Lower leg skin (tissue), 3 donors: Measurements from ENCODE around the gene BPIFA2.

ENCODE experiments used
- POLR2A ChIP-seq, 2 donors: fragments of 450-650 bp; IDR thresholded peaks; one replicate each; pipeline ENCODE4 v1.6.1; 2016 to 2017; ENCODE audit warnings: antibody characterized with exemption in 2 of 2, mild to moderate bottlenecking in 1 of 2, moderate library complexity in 1 of 2
- TF ChIP-seq, protein P1 (sequence below), 3 donors: fragments of 450-650 bp; IDR thresholded peaks; one replicate each; pipeline ENCODE4 v1.5.1; 2016; ENCODE audit warnings: antibody characterized with exemption in 3 of 3, mild to moderate bottlenecking in 3 of 3, moderate library complexity in 2 of 3

DNA sequence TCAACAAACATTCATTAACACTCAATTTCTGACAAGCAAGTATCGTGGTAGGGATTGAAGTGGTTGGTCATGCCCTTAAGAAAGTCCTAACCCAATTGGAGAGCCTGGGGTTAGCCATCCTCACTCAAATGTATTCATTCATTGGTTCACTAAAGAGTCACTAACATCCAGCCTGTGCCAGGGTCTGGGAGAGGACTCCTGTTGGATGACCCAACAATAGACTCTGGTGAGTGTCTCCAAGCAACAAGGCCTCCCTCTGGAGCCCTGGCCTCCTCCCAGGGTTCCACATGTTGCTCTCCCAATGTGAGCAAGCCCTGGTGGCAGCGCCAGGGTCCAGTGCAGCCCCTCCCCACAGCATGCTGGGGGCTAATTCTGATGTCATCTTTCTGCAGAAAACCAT lies 49.1 kb downstream of the BPIFA2 start, which contains the start of gene BPIFA3:
- TF ChIP-seq, protein P1, sequence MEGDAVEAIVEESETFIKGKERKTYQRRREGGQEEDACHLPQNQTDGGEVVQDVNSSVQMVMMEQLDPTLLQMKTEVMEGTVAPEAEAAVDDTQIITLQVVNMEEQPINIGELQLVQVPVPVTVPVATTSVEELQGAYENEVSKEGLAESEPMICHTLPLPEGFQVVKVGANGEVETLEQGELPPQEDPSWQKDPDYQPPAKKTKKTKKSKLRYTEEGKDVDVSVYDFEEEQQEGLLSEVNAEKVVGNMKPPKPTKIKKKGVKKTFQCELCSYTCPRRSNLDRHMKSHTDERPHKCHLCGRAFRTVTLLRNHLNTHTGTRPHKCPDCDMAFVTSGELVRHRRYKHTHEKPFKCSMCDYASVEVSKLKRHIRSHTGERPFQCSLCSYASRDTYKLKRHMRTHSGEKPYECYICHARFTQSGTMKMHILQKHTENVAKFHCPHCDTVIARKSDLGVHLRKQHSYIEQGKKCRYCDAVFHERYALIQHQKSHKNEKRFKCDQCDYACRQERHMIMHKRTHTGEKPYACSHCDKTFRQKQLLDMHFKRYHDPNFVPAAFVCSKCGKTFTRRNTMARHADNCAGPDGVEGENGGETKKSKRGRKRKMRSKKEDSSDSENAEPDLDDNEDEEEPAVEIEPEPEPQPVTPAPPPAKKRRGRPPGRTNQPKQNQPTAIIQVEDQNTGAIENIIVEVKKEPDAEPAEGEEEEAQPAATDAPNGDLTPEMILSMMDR (IDR thresholded peaks at IDR 0.05) = no peak
- no peak for TF ChIP-seq POLR2A (IDR thresholded peaks at IDR 0.05)
